ENCODE data around the gene IGFBP2.

The IGFBP2 gene

DNA sequence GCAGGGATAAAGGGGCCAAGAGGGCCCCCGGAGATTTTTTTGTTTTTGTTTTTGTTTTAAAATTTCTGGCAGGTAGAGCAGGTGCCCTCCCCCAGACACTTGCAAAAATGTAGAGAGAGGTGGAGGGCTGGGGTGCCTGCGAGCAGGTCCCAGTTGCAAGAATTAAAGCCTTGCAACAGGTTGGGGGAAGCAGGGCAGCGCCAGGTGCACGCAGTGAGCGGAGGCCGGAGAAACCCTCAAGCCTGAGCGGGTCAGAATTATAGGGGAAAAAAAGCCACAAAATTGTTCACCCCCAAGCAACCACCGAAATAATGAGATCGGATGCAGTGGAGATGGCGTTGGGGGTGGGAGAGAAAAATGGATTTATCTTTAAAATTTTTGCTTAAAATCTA lies 61.6 kb downstream of the IGFBP2 start:
- Mint-ChIP-seq H3K27me3 (no peaks in the 10 kb centered on the region), H3K4me1 (peaks cover 36% of the 10 kb centered on the region)
- CTCF ChIA-PET = interaction anchor here (1.5 kb wide), 1 partner anchor 12 kb away, joined by 10 read pairs; no protein-coding TSS in a partner anchor

DNA sequence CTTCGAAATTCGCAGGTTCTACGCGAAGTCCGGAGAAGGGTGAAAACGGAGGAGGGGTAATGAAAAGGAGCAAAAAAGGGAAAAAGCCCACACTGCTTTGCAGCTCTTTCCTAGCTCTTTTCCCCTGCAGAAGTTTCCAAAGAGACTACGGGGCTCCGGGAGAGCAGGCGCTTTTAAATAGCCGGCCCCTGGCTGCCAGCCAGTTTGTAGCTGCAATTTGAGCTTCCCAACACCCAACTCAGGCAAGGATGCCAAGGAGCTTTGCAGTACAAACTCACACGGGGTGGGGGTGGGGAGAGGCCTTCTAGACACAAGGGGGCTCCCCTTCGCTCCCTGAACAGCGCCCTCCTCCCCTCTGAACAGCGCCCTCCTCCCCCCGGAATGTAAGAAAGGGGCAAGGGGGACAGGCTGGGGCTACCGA lies 62.2 kb downstream of the IGFBP2 start, which contains the start of gene IGFBP5:
Gene IGFBP5 (minus strand): TSS at position 149 of the 421 bp plus-strand sequence. CDS start 774 bp downstream, outside the sequence.
- H3K27me3 Mint-ChIP-seq = no peaks in the 10 kb centered on the region
- no peak within 1 kb of the TSS for H3K27ac Mint-ChIP-seq
- DNase-seq = no peak
- no peak within 1 kb of the TSS for H3K4me3 Mint-ChIP-seq
- CTCF ChIA-PET = interaction anchor here (1.1 kb wide), 1 partner anchor 12 kb away, joined by 3 read pairs; no protein-coding TSS in a partner anchor
- no peaks in the 10 kb centered on the region for H3K9me3 Mint-ChIP-seq
- peaks cover 36% of the 10 kb centered on the region for H3K4me1 Mint-ChIP-seq
- no peaks in the 10 kb centered on the region for H3K36me3 Mint-ChIP-seq

More for the DNA sequence above, 61.6 kb downstream of the IGFBP2 start:
- DNase-seq = no peak
- no peak overlapping the region for H3K4me3 Mint-ChIP-seq
- H3K36me3 Mint-ChIP-seq = no peaks in the 10 kb centered on the region
- H3K27ac Mint-ChIP-seq = no peak overlapping the region
- no peaks in the 10 kb centered on the region for H3K9me3 Mint-ChIP-seq

DNA sequence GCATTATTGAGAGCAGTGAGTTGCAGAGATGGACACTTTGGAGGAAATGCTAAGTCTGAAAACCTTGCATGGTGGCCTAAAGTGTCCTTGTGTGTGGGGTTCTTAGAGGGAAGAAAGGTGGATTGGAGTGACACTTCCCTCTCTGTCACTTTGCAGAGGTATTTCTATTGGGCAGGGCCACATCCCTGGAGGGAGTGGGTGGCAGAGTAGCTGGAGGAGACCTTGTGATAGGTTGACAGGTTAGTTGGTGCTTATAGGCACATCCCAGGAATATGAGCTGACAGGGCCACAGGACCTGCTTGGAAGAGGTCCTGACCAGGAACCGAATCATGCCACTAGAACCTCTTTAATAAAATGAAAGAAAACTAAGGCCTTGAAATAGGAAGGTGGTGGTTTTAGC lies 63.1 kb downstream of the IGFBP2 start:
- Mint-ChIP-seq H3K9me3 (no peaks in the 10 kb centered on the region), H3K27ac (no peak overlapping the region), H3K36me3 (no peaks in the 10 kb centered on the region), H3K4me1 (peaks cover 31% of the 10 kb centered on the region), H3K4me3 (no peak overlapping the region), H3K27me3 (no peaks in the 10 kb centered on the region)
- DNase-seq = no peak
- CTCF ChIA-PET = interaction anchor here (0.7 to 1.1 kb wide), 3 partner anchors 13 to 1017 kb away, joined by 3 read pairs; no protein-coding TSS in a partner anchor

DNA sequence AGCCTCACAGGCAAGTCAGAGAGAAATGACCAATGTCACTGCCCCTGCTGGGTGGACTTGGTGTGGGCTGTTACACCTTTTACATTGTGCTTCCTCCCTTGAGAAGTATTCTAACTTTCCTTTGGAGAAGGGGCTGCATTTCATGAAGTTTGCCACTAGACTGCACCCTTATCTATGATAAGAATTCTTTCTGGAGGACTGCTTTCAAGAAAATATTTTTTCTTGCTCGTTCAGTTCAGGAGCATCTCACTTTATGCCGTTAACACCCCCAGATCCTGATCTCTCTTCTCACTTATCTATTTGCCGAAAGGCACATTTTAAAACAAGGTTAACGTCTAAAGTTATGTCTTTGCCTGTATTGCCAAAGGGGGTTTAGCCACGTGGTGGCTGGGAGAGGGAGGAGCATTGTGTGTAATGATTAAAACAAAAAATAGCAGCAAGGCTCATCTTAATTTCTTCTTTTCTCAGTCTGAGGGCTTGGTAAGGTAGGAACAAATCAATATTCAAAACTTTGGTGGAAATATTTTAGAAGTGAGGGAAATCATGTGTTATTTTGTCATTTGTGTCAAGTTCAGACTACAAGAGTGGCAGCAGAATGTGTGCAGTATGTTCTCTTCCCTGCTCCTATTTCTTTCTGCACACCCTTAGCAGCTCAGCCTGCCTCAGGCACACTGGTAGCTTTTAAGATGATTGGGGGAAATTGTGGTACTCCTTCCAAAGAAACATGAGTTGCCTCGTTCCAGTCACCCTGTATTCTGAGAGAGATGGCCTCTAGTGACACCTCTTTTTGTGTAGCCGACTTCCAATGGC lies 63.7 kb downstream of the IGFBP2 start:
- CTCF ChIA-PET = interaction anchor here (0.7 to 2.3 kb wide), 5 partner anchors 14 to 1016 kb away, joined by 3 to 18 read pairs (median 3); no protein-coding TSS in a partner anchor

DNA sequence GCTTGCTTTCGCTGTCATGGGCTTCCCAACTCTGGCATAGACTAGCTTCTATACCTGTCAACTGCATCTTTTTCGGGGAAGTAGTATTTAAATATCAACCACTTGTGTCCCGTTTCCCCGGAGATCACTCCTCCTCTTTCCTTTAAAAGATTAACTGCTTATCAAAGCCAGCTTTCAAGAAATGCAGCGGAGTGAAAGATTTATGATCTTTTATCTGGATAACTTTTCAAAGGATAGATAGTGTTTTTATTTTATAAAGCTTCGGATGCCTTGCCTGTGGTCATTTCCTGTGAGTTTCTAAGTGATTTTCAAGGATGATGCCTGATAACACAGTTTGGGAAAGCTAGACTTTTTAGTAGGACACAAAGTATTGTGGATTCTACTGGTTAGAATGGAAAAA lies 65.1 kb downstream of the IGFBP2 start:
- CTCF ChIA-PET = interaction anchor here (0.6 to 2.3 kb wide), 13 partner anchors 10 to 1015 kb away, joined by 3 to 18 read pairs (median 3); no protein-coding TSS in a partner anchor
- Mint-ChIP-seq H3K36me3 (no peaks in the 10 kb centered on the region), H3K27me3 (no peaks in the 10 kb centered on the region), H3K27ac (no peak overlapping the region), H3K4me3 (no peak overlapping the region), H3K9me3 (no peaks in the 10 kb centered on the region), H3K4me1 (peaks cover 14% of the 10 kb centered on the region)
- DNase-seq = no peak

More for the DNA sequence above, 63.7 kb downstream of the IGFBP2 start:
- no peaks in the 10 kb centered on the region for H3K27me3 Mint-ChIP-seq
- DNase-seq = no peak
- no peak overlapping the region for H3K4me3 Mint-ChIP-seq
- no peaks in the 10 kb centered on the region for H3K36me3 Mint-ChIP-seq
- no peaks in the 10 kb centered on the region for H3K9me3 Mint-ChIP-seq
- H3K27ac Mint-ChIP-seq = no peak overlapping the region
- peaks cover 27% of the 10 kb centered on the region for H3K4me1 Mint-ChIP-seq

DNA sequence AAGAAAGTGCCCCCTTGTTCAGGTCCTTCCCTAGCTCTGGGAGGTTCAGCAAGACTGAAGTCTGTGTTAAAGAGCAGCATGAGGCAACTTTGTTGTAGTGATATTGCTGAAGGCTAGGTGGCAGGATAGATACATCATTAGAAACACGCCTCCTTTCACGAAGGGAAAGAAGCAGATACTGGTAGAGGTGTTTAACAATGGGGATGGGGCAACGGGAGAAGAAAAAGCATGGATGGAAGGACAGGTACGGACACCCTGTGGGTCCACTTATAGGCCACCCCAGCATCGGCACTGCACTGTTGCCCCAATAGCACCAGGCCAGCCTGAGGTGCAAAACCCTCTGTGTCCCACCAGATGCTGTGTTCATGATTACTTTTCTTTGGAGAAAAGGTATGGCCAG lies 65.7 kb downstream of the IGFBP2 start:
- H3K4me3 Mint-ChIP-seq = no peak overlapping the region
- no peaks in the 10 kb centered on the region for H3K36me3 Mint-ChIP-seq
- DNase-seq = no peak
- H3K9me3 Mint-ChIP-seq = no peaks in the 10 kb centered on the region
- H3K27me3 Mint-ChIP-seq = no peaks in the 10 kb centered on the region
- H3K4me1 Mint-ChIP-seq = peaks cover 10% of the 10 kb centered on the region
- no peak overlapping the region for H3K27ac Mint-ChIP-seq
- CTCF ChIA-PET = interaction anchor here (0.6 to 2.3 kb wide), 13 partner anchors 11 to 1014 kb away, joined by 3 to 18 read pairs (median 3); no protein-coding TSS in a partner anchor

DNA sequence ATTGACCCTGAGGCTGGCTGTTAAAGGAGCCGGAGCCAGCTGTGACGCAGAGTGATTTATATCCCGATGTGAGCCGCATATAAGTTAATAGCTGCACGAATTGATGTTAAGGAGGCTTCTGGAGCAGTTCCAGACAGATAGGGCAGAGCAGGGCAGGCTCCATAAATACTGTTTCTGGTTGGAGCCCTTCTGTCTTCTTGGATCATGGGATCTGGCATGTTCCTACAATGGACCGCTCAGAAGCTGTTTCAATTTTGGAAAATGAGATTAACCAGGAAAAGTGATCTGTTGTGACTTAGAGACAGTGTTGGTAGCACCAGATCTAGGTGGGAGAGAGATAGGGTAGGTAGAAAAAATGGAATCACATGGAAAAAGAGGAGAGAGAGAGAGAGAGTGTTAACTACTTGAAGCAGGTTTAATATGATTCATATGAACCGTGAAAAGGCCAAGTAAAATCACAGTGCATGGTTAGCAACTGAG lies 66.9 kb downstream of the IGFBP2 start:
- DNase-seq = no peak
- H3K27me3 Mint-ChIP-seq = peaks cover 2% of the 10 kb centered on the region
- no peaks in the 10 kb centered on the region for H3K4me1 Mint-ChIP-seq
- no peak overlapping the region for H3K27ac Mint-ChIP-seq
- CTCF ChIA-PET = interaction anchor here (1.1 kb wide), 1 partner anchor 476 kb away, joined by 3 read pairs; no protein-coding TSS in a partner anchor
- H3K36me3 Mint-ChIP-seq = no peaks in the 10 kb centered on the region
- no peak overlapping the region for H3K4me3 Mint-ChIP-seq
- H3K9me3 Mint-ChIP-seq = no peaks in the 10 kb centered on the region

DNA sequence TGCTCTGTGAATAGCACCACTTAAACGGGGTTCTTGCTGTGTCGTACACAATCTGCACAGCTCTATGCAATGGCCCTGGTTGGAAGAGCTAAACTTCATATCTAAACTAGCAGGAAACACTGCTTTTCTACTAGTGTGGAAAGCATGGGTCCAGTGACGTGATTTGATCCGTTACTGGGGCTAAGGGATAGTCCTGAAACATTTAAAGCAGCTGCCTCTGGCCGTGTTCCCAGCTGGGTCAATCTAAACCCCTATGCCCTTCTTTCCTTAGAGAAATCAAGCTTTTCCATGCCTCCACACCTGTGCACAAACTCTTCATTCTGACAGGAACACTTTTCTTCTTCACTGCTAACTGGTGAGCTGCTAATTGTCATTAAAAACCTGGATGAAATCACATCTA lies 67.6 kb downstream of the IGFBP2 start:
- Mint-ChIP-seq H3K9me3 (no peaks in the 10 kb centered on the region), H3K4me3 (no peak overlapping the region), H3K36me3 (no peaks in the 10 kb centered on the region), H3K4me1 (no peaks in the 10 kb centered on the region), H3K27me3 (peaks cover 4% of the 10 kb centered on the region), H3K27ac (no peak overlapping the region)
- DNase-seq = no peak
- CTCF ChIA-PET = interaction anchor here (1.1 kb wide), 1 partner anchor 475 kb away, joined by 3 read pairs; no protein-coding TSS in a partner anchor

DNA sequence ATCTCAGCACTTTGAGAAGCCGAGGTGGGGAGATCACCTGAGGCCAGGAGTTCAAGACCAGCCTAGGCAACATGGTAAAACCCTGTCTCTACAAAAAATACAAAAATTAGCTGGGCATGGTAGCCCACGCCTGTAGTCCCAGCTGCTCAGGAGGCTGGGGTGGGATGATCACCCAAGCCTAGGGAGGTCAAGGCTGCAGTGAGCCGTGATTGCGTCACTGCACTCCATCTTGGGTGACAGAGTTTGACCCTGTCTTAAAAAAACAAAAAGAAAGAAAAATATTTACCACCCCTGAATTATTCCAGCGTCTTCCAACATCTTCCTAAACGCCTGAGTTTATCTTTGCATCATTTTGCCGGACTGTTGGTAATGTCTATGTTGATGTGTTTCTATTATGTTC lies 68.3 kb downstream of the IGFBP2 start:
- peaks cover 4% of the 10 kb centered on the region for H3K27me3 Mint-ChIP-seq
- no peak overlapping the region for H3K27ac Mint-ChIP-seq
- H3K9me3 Mint-ChIP-seq = no peaks in the 10 kb centered on the region
- H3K36me3 Mint-ChIP-seq = no peaks in the 10 kb centered on the region
- H3K4me3 Mint-ChIP-seq = no peak overlapping the region
- no peak for DNase-seq
- CTCF ChIA-PET = interaction anchor here (1.2 kb wide), 1 partner anchor 950 kb away, joined by 4 read pairs; no protein-coding TSS in a partner anchor
- no peaks in the 10 kb centered on the region for H3K4me1 Mint-ChIP-seq

DNA sequence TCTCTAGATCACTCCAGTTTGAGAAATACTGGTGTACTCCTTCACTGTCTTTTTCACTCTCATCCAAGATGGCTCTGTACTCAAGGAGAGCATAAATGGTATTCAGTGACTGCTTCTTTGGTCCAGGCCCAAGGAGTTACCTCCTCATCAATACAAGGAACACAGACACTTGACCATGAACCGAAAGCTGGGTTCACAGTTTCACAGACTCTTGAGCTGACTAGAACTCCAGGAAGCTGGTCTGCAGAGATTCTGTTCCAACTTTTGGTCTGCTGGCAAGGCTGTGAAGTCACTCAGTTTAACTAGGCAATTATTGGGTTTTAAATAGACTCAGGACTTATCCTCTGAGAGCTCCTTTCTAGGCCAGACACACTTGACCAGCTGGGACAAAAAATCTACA lies 69.5 kb downstream of the IGFBP2 start:
- Mint-ChIP-seq H3K27ac (no peak overlapping the region), H3K4me3 (no peak overlapping the region), H3K9me3 (no peaks in the 10 kb centered on the region), H3K4me1 (no peaks in the 10 kb centered on the region), H3K36me3 (no peaks in the 10 kb centered on the region), H3K27me3 (peaks cover 4% of the 10 kb centered on the region)
- CTCF ChIA-PET = interaction anchor here (1.2 kb wide), 1 partner anchor 949 kb away, joined by 4 read pairs; no protein-coding TSS in a partner anchor
- no peak for DNase-seq

DNA sequence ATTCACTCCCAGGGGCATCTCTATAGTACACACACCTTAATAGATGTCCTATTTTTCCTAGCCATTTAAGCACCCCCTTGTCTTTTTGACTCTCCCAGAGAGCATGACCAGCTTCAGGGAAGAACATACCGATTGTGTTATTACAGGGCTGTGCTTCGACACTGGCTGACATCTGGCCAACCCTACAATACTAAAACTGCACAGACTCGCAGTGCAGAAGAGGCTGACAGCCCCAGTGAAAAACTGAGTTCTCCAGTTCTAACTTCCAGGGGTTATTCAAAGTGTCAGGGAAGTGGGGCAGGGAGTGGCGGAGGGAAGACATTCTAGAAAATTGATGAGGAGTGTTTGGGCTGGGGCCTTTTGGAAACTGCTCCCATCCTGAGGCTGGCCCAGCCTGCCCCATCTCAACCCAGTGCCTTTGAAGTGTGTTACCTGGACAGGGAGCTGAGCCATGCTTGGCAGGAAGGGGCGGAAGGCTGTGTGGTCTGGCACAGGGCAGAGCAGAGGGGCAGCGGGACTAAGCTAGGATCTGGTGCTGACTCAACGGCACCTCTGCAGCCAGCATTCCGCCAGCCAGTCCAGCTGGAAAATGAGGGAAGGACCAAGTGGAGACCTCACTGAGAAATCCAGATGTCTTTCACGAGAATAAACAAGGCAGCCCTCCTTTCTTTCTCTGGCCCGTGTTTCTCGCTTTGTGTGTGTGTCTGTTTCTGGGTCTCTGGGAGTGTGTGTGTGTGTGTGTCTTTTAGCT lies 77.5 kb downstream of the IGFBP2 start:
- no peak for DNase-seq
- Mint-ChIP-seq H3K4me1 (no peaks in the 10 kb centered on the region), H3K4me3 (no peak overlapping the region), H3K9me3 (no peaks in the 10 kb centered on the region), H3K27me3 (peaks cover 15% of the 10 kb centered on the region), H3K27ac (no peak overlapping the region), H3K36me3 (no peaks in the 10 kb centered on the region)
- CTCF ChIA-PET = no interaction called here

DNA sequence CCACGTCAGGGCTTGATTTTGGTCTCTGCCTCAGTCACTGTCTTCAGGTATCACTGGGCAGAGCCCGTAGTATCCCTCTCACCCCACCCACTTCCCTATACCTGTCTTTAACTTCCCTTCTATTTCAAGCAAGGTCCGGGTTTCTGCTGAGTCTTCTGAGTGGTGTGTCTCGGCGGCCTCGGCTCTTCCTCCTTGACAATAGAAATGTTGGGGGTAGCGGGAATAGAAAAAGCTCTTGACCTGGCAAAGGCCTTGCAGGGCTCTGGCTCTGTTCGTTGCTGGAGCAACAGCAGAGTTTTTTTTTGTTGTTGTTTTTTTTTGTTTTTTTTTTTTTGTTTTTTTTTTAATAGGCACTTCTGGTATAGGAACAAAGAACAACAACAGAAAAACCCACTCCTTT lies 78.1 kb downstream of the IGFBP2 start:
- DNase-seq = no peak
- Mint-ChIP-seq H3K36me3 (no peaks in the 10 kb centered on the region), H3K9me3 (no peaks in the 10 kb centered on the region), H3K27me3 (peaks cover 20% of the 10 kb centered on the region), H3K4me3 (no peak overlapping the region), H3K27ac (no peak overlapping the region), H3K4me1 (no peaks in the 10 kb centered on the region)
- CTCF ChIA-PET = no interaction called here

DNA sequence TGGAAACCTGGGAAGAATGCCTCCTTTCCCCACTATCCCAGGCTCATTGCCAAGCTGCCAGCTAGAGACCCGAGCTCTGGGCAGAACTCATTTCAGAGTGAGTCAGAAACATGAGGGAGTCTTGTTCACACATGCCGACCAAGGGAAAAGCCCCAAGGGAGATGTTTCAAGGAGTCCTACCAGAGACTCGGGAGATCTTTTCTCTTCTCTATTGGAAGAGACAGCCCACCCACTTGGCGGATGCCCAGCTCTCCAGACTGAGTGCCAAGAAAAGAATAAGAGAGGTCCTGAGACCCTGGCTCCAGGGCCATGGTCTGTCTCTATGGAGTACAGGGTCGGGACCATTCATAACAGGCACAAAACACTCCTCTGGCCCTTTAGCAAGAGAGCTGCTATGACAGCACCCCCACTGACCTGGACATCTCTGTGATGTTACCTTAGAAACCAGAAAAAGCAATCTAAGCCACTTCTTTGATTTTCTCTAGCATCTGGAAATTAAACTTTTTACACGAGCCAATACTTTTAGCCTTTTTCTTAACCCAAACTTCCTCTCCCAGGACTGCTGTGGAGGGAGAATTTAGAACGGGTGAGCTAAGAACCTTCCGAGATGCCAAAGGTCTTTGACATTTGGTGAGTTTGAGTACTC lies 80.6 kb downstream of the IGFBP2 start:
- no peaks in the 10 kb centered on the region for H3K36me3 Mint-ChIP-seq
- CTCF ChIA-PET = no interaction called here

More for the DNA sequence above, 80.6 kb downstream of the IGFBP2 start:
- DNase-seq = no peak
- Mint-ChIP-seq H3K4me1 (no peaks in the 10 kb centered on the region), H3K27ac (no peak overlapping the region), H3K4me3 (no peak overlapping the region), H3K27me3 (peaks cover 20% of the 10 kb centered on the region), H3K9me3 (no peaks in the 10 kb centered on the region)
